GM12864 (cell line): Measurements from ENCODE around the gene BLCAP.
"Not testable (repeated sequence)": the region's sequence is repeated elsewhere in the genome, so short reads cannot be mapped to it uniquely, and the experiment has no call there.

Experiments used
- DNase-seq: peaks from one replicate; pipeline ENCODE4 v3.0.0-alpha.2; 2011; ENCODE audit warnings: low read depth
- H3K4me3 ChIP-seq: 2 replicates; pipeline ENCODE4 v1.5.1; 2011; ENCODE audit warnings: mild to moderate bottlenecking, low read depth, low read length, control low read depth
- CTCF ChIP-seq: IDR thresholded peaks from 2 replicates; pipeline ENCODE4 v1.5.1; 2011; ENCODE audit warnings: low read depth, mild to moderate bottlenecking, moderate library complexity, low read length, control low read depth, inconsistent platforms; ENCODE audit errors: missing control alignments

Gene BLCAP

DNA sequence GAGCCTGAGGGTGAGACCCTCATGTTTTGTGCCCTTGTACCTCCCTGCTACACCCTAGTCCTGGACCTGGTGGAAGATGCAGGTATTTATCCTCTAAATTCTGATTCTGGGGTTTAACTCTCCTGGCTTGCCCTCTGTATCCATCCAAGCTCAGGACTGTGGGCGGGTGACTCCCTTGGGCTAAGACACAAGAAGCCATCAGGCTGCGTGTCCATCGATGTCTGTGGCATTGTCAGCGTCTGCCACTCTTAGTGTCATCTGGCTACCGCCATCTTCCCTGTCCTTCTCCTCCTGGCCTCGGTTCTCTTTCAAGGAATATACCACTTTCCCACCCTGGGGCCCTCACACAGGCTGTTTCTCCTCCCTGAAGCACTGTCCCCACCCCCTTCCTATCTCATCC, 28.9 kb upstream of the BLCAP start:
- DNase-seq: no peak
- TF ChIP-seq CTCF: no peak
- no peak overlapping the region for H3K4me3 ChIP-seq

GRCh38 chr20:37554721-37555298, 27.1 kb upstream of the BLCAP start:
- not testable (repeated sequence) for DNase-seq, H3K4me3 ChIP-seq

DNA sequence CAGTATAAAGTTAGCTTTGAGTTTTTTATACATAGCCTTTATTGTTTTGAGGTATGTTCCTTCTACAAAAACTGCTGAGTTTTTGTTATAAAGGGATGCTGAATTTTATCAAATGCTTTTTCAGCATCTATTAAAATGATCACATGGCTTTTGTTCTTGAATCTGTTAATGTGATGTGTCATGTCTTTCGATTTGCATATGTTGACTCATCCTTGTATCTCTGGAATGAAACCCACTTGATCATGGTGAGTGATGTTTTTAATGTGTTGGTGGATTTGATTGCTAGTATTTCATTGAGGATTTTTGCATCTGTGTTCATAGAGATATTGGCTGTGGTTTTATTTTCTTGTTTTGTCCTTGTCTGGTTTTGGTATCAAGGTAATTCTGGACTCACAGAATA, 24.7 kb upstream of the BLCAP start:
- TF ChIP-seq CTCF: no peak
- DNase-seq: no peak
- no peak overlapping the region for H3K4me3 ChIP-seq

- H3K4me3 ChIP-seq, DNase-seq: not testable (repeated sequence)
Observed at GRCh38 chr20:37551660-37552059, 24.0 kb upstream of the BLCAP start.

DNA sequence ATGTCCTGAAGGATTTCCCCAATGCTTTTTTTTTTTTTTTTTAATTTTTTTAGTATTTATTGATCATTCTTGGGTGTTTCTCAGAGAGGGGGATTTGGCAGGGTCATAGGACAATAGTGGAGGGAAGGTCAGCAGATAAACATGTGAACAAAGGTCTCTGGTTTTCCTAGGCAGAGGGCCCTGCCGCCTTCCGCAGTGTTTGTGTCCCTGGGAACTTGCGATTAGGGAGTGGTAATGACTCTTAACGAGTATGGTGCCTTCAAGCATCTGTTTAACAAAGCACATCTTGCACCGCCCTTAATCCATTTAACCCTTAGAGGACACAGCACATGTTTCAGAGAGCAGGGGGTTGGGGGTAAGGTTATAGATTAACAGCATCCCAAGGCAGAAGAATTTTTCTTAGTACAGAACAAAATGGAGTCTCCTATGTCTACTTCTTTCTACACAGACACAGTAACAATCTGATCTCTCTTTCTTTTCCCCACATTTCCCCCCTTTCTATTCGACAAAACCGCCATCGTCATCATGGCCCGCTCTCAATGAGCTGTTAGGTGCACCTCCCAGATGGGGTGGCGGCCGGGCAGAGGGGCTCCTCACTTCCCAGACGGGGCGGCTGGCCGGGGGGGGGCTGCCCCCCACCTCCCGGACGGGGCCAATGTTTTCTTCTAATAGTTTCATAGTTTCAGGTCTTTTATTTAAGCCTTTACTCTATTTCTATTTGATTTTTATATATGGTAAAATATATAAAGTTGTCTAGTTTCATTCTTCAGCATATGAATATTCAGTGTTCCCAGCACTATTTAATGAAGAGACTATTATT, 22.6 kb upstream of the BLCAP start:
- H3K4me3 ChIP-seq, DNase-seq: not testable (repeated sequence)

DNA sequence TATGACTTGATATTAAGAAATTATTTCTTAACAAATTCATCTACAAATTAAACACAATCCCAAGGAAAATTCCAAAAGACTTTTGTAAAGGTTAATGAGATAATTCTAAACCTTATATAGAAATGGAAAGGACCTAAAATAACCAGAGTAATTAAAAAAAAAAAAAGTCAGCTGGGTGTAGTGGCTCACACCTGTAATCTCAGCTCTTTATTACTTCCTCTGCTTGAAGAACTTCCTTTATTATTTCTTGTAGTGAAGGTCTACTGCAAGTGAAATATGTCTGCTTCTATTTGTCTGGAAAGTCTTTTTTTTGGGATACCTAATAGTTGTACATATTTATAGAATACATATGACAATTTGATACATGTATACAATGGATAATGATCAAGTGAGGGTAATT, 20.2 kb upstream of the BLCAP start:
- DNase-seq: no peak
- no peak for TF ChIP-seq CTCF

GRCh38 chr20:37545516-37545915, 17.8 kb upstream of the BLCAP start:
- DNase-seq: no peak
- H3K4me3 ChIP-seq: no peak overlapping the region
- no peak for TF ChIP-seq CTCF

More for the DNA sequence above, 20.2 kb upstream of the BLCAP start:
- no peak overlapping the region for H3K4me3 ChIP-seq

DNA sequence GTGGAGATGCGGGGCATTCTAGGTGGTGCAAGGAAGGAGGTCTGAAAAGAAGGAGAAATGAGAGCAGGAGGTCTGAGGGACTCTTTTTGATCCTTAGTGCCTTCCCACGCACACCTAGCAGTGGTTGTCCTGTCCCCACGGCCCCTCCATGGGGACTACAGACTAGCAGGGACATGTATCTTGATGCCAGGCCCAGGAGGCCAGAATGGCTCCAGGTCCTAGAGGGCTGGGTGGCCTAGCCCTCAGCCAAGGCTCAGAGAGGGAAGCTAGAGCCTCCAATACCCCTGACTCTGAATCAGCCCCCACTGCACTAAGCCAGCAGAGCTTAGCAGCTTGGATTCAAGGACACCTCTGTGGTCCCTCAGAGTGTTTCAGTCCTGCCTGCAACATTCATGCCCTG, 16.7 kb upstream of the BLCAP start:
- DNase-seq: no peak
- no peak overlapping the region for H3K4me3 ChIP-seq
- no peak for TF ChIP-seq CTCF
